K562 (cell line): ENCODE measurements around the gene SLC2A13. TPM values are rescaled to one million over a fixed set of nuclear protein-coding genes. Genes with fewer than 3 reads are reported as not detected.

Experiments
- ATAC-seq: fragments of 200-7000 bp; cut with Tn5 transposase; 3 replicates; pipeline ENCODE4 v1.9.1; 2020; ENCODE audit warnings: moderate library complexity
- BruUV-seq: library from RNA; stranded (reverse); fragments of 400-500 nt; replicated peaks from 2 replicates; lab custom pipeline; 2021; lab: Mats Ljungman, UMichigan
- CTCF ChIA-PET: fragments of 300-600 bp; formaldehyde crosslinking; extraction: SDS; loops from one replicate; lab custom pipeline; 2021; ENCODE audit warnings: low intra/inter-chr PET ratio; lab: Yijun Ruan, JAX
- POLR2A ChIA-PET: fragments of 300-600, 350-650 bp; sonication (Branson Sonifier 250); formaldehyde crosslinking; extraction: SDS; loops from one replicate; lab custom pipeline; 2021; ENCODE audit warnings: antibody characterized with exemption, inconsistent platforms; lab: Yijun Ruan, JAX
- DNase-seq, 4 experiments: peaks; one replicate each; pipeline versions ENCODE4 v3.0.0 to v3.0.0-alpha.2; 2011 to 2018; ENCODE audit warnings: low spot score in 3 of 4, mixed read lengths in 3 of 4; ENCODE audit errors: extremely low read depth in 1 of 4
- FAIRE-seq: peaks from 2 replicates; lab custom pipeline; 2011; peaks lifted over from hg19 to GRCh38; lab: Jason Lieb, UNC
- H2AFZ ChIP-seq: 2 replicates; pipeline ENCODE4 v1.6.0; 2011; ENCODE audit warnings: low read depth, low read length, control low read depth, inconsistent platforms
- H3K27ac ChIP-seq: fragments of 200-600 bp; 3 replicates; pipeline ENCODE4 v1.8.0; 2011; ENCODE audit warnings: low read depth, mild to moderate bottlenecking, control low read depth, inconsistent platforms, low read length, moderate library complexity, mixed read lengths; ENCODE audit errors: extremely low read depth
- H3K27me3 ChIP-seq, 2 experiments: fragments of 300-600 bp in 1 of 2; 2 replicates in 1 of 2; 3 replicates in 1 of 2; pipeline versions ENCODE4 v1.6.0 to v1.8.0; 2011; ENCODE audit warnings: inconsistent platforms in 2 of 2, low read length in 2 of 2, mild to moderate bottlenecking in 1 of 2, mixed read lengths in 1 of 2, moderate library complexity in 1 of 2; ENCODE audit not compliant: control insufficient read depth in 2 of 2, insufficient read depth in 2 of 2
- H3K36me3 ChIP-seq: fragments of 300-600 bp; 3 replicates; pipeline ENCODE4 v1.8.0; 2011; ENCODE audit warnings: mild to moderate bottlenecking, low read length, inconsistent platforms; ENCODE audit not compliant: control insufficient read depth, insufficient read depth
- H3K4me1 ChIP-seq, 2 experiments: fragments of 200-600 bp in 1 of 2; replicated peaks in 1 of 2; 2 replicates in 1 of 2; 3 replicates in 1 of 2; pipeline versions ENCODE4 v1.5.1 to v1.8.0; 2011; ENCODE audit warnings: inconsistent platforms in 2 of 2, low read length in 2 of 2, mild to moderate bottlenecking in 1 of 2, mixed read lengths in 1 of 2, moderate library complexity in 1 of 2; ENCODE audit not compliant: control insufficient read depth in 2 of 2, insufficient read depth in 2 of 2
- H3K4me2 ChIP-seq: 2 replicates; pipeline ENCODE4 v1.6.1; 2011; ENCODE audit warnings: low read length, control low read depth, inconsistent platforms, mixed read lengths; ENCODE audit not compliant: insufficient read depth
- H3K4me3 ChIP-seq: fragments of 200-600 bp; sonication (generic), shearing (Covaris generic); 2 replicates; pipeline ENCODE4 v1.5.1; 2016; ENCODE audit warnings: control low read depth, inconsistent platforms
- H3K79me2 ChIP-seq: fragments of 200-600 bp; 3 replicates; pipeline ENCODE4 v1.8.0; 2011; ENCODE audit warnings: low read length, inconsistent platforms; ENCODE audit not compliant: control insufficient read depth, insufficient read depth
- H3K9ac ChIP-seq, 2 experiments: 2 replicates each; pipeline versions ENCODE4 v1.6.0 to v1.6.1; 2011; ENCODE audit warnings: low read depth in 2 of 2, low read length in 2 of 2, control low read depth in 1 of 2, inconsistent platforms in 1 of 2, mild to moderate bottlenecking in 1 of 2, mixed read lengths in 1 of 2; ENCODE audit not compliant: insufficient read depth in 1 of 2
- H3K9me1 ChIP-seq: one replicate; pipeline ENCODE4 v1.6.0; 2011; ENCODE audit warnings: inconsistent platforms, mild to moderate bottlenecking, low read length, moderate library complexity; ENCODE audit not compliant: control insufficient read depth, insufficient read depth
- H3K9me3 ChIP-seq: replicated peaks from 2 replicates; pipeline ENCODE4 v1.5.1; 2011; ENCODE audit warnings: low read depth, low read length, inconsistent platforms; ENCODE audit not compliant: control insufficient read depth, insufficient read depth
- H4K20me1 ChIP-seq: replicated peaks from 2 replicates; pipeline ENCODE4 v1.6.1; 2011; ENCODE audit warnings: low read length, inconsistent platforms, mixed read lengths; ENCODE audit not compliant: control insufficient read depth, insufficient read depth
- CBFA2T3 ChIP-seq: fragments of 450-650 bp; IDR thresholded peaks from 2 replicates; pipeline ENCODE4 v1.6.1; 2017
- CEBPB ChIP-seq: fragments of 450-650 bp; IDR thresholded peaks from 2 replicates; pipeline ENCODE4 v1.6.1; 2016; ENCODE audit warnings: missing genetic modification characterization, missing compliant biosample characterization
- CREB3L1 ChIP-seq: fragments of 450-650 bp; IDR thresholded peaks from 2 replicates; pipeline ENCODE4 v1.6.1; 2014; ENCODE audit warnings: low read depth, mild to moderate bottlenecking, moderate library complexity, borderline replicate concordance
- PTTG1 ChIP-seq: fragments of 450-650 bp; IDR thresholded peaks from 2 replicates; pipeline ENCODE4 v1.6.1; 2016; ENCODE audit warnings: low read depth, mild to moderate bottlenecking, missing genetic modification characterization, missing compliant biosample characterization
- ZNF316 ChIP-seq: fragments of 450-650 bp; IDR thresholded peaks from 2 replicates; pipeline ENCODE4 v1.6.1; 2016
- WGBS: fragments of 100-300 bp; shearing (Covaris generic); methylation state at CpG from one replicate; pipeline ENCODE4 v1.1.6; 2016; ENCODE audit warnings: low coverage, mixed read lengths; ENCODE audit not compliant: insufficient coverage; ENCODE audit errors: missing lambda C conversion rate; 5-methylcytosine and 5-hydroxymethylcytosine counted together
- in situ Hi-C: fragments of 300-500 bp; cut with MboI; formaldehyde crosslinking; loops from 4 replicates; pipeline ENCODE4 v1.15.0; 2018; ENCODE audit warnings: inconsistent platforms, mixed read lengths
- intact Hi-C: fragments of 100-400 bp; cut with micrococcal nuclease; formaldehyde crosslinking; loops from 2 replicates; pipeline ENCODE4 v1.14.2; 2022
- polyA plus RNA-seq, 8 experiments: library from polyadenylated mRNA; depleted of rRNA in 4 of 8; stranded (reverse) in 5 of 8; unstranded in 3 of 8; fragments of >200 nt; fragmentation: Nextera tagmentation in 2 of 8; fragmentation: Illumina TruSeq in 1 of 8; extraction: Ambion mirVana in 2 of 8; extraction: Trizol in 1 of 8; gene quantifications; 2 replicates each; pipeline versions ENCODE4 v1.2.1 to v1.2.3, GENCODE V29; 2011 to 2014; ENCODE audit warnings: inconsistent platforms in 1 of 8, missing spikeins in 1 of 8
- total RNA-seq, 7 experiments: library from RNA; depleted of rRNA in 6 of 7; stranded (reverse); fragments of >200 nt in 6 of 7; fragmentation: Illumina TruSeq in 2 of 7; extraction: Trizol in 2 of 7; gene quantifications; 2 replicates each; pipeline versions ENCODE4 v1.2.1 to v1.2.3, GENCODE V29; 2011 to 2021; ENCODE audit warnings: low replicate concordance in 1 of 7

Gene SLC2A13
- total and polyA plus RNA-seq, 9 of the 15 experiments (the other 6 are each of a cell fraction or from before 2014, with no cell fraction given): 1.7 to 12.4 (median 9.0) TPM

- Histone ChIP-seq H3K4me1 (no peaks in the 10 kb centered on the region), H3K36me3 (no peaks in the 10 kb centered on the region), H3K4me2 (no peak overlapping the region), H3K27ac (no peak overlapping the region), H3K79me2 (no peaks in the 10 kb centered on the region), H3K27me3 (no peaks in the 10 kb centered on the region), H3K4me3 (no peak overlapping the region), H3K9me3 (no peaks in the 10 kb centered on the region), H2AFZ (no peak overlapping the region), H3K9me1 (peaks cover 3% of the 10 kb centered on the region), H3K9ac (no peak overlapping the region), H4K20me1 (no peaks in the 10 kb centered on the region)
- no peak for ATAC-seq
- CTCF ChIA-PET: no interaction called here
- no peak for FAIRE-seq
- POLR2A ChIA-PET: no interaction called here
- TF ChIP-seq PTTG1 (tag) (no peak), ZNF316 (peak; percentile 45)
- intact Hi-C loops: no loop called here
- no TSS peak for BruUV-seq
- no peak for DNase-seq
- in situ Hi-C loops: no loop called here
These were observed 72.6 kb downstream of the SLC2A13 start for GRCh38 chr12:40033242-40033630.

- H3K9me3 ChIP-seq: no peaks in the 10 kb centered on the region
- H3K9ac ChIP-seq: no peak overlapping the region
- ATAC-seq (no peak), DNase-seq (no peak), FAIRE-seq (no peak)
- intact Hi-C loops (no loop called here), in situ Hi-C loops (no loop called here)
- H3K4me3 ChIP-seq: no peak overlapping the region
- no peaks in the 10 kb centered on the region for H3K79me2 ChIP-seq
- whole genome bisulfite sequencing: 33% methylated on average over 5 of the region's 5 CpGs
- POLR2A ChIA-PET: no interaction called here
- peaks cover under 1% of the 10 kb centered on the region; the same call in 1 of the 3 replicates for H3K36me3 ChIP-seq
- H2AFZ ChIP-seq: no peak overlapping the region
- H3K27me3 ChIP-seq: no peaks in the 10 kb centered on the region
- H3K4me2 ChIP-seq: no peak overlapping the region
- H3K27ac ChIP-seq: no peak overlapping the region
- no peak for TF ChIP-seq CREB3L1
- 0 out of 2 replicates have a peak, but pooled peaks have one; percentile 36 for TF ChIP-seq CEBPB (tag)
- no peak for TF ChIP-seq CBFA2T3
- no TSS peak for BruUV-seq
- H4K20me1 ChIP-seq: no peaks in the 10 kb centered on the region
- H3K4me1 ChIP-seq: no peaks in the 10 kb centered on the region
- CTCF ChIA-PET: no interaction called here
- peaks cover 3% of the 10 kb centered on the region for H3K9me1 ChIP-seq
These were observed 73.2 kb downstream of the SLC2A13 start for GRCh38 chr12:40032433-40033241.
